ENCODE data around the gene RAB6A. TPM values are rescaled to one million over a fixed set of nuclear protein-coding genes. Genes with fewer than 3 reads are reported as not detected.
"Not testable (repeated sequence)": the region's sequence is repeated elsewhere in the genome, so short reads cannot be mapped to it uniquely, and the experiment has no call there.

RAB6A gene
- total RNA-seq, 2 donors from 2014 or later = 179 to 247 TPM

DNA sequence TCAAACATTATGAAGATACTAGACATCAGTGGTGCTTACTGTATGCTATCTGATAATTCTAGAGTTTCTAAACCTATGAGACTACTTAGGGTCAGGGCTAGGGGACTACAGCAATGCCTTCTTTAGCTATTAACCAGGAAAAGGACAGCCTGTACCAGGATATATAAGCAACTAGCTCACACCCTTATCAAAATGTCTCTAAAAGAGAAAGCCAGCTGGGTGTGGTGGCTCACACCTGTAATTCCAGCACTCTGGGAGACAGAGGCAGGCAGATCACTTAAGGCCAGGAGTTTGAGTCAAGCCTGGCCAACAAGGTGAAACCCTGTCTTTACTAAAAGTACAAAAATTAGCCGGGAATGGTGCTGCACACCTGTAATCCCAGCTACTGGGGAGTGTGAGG is 55.8 kb downstream of the RAB6A start:
- peaks cover 18% of the 10 kb centered on the region for H3K36me3 ChIP-seq

DNA sequence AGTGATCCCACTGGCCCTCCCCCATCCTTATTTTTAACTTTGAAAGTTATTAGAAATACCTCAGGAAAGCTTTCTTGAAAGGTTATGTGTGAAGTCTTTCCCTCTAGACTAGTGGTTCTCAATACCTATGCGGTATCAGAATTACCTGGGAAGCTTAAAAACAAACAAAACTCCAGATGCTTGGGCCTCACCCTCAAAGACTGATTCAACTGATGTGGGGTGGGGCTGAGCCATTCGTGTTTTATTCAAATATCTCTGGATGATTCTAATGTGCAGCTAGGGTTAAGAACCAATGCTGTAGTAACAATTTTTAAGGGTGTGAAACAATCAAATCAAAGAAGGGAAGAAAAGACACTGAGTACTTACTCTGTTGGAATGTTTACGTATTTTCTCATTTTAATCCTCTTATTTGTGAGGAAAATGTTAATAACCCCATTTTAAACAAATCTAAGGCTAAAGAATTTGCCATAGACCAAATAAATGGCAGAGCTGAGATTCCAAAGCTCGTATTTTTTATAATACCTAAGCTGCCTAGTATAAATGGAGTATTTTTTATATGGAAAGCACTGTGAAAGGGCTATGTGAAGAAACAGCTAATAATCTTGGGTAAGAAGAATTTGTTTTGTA is 66.9 kb downstream of the RAB6A start:
- DNase-seq (ENCODE audit: low spot score) (no peak), ATAC-seq (ENCODE audit: insufficient number of reproducible peaks, low FRiP score, low read depth) (no peak)
- TF ChIP-seq, protein P1, sequence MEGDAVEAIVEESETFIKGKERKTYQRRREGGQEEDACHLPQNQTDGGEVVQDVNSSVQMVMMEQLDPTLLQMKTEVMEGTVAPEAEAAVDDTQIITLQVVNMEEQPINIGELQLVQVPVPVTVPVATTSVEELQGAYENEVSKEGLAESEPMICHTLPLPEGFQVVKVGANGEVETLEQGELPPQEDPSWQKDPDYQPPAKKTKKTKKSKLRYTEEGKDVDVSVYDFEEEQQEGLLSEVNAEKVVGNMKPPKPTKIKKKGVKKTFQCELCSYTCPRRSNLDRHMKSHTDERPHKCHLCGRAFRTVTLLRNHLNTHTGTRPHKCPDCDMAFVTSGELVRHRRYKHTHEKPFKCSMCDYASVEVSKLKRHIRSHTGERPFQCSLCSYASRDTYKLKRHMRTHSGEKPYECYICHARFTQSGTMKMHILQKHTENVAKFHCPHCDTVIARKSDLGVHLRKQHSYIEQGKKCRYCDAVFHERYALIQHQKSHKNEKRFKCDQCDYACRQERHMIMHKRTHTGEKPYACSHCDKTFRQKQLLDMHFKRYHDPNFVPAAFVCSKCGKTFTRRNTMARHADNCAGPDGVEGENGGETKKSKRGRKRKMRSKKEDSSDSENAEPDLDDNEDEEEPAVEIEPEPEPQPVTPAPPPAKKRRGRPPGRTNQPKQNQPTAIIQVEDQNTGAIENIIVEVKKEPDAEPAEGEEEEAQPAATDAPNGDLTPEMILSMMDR (IDR thresholded peaks at IDR 0.05) = no peak
- no peaks in the 10 kb centered on the region for H3K9me3 ChIP-seq
- no peaks in the 10 kb centered on the region for H3K27me3 ChIP-seq (replicated peaks; ENCODE audit: insufficient read depth)
- no peak overlapping the region for H3K4me3 ChIP-seq
- no peak overlapping the region for H3K27ac ChIP-seq
- no peaks in the 10 kb centered on the region for H3K4me1 ChIP-seq (ENCODE audit: control insufficient read depth in 1 of 2, low read depth in 2 of 2)
- H3K36me3 ChIP-seq = no peaks in the 10 kb centered on the region

More for the DNA sequence above, 55.8 kb downstream of the RAB6A start:
- Histone ChIP-seq H3K4me1 (ENCODE audit: control insufficient read depth in 1 of 2, low read depth in 2 of 2) (no peaks in the 10 kb centered on the region), H3K4me3 (no peak overlapping the region), H3K27me3 (replicated peaks; ENCODE audit: insufficient read depth) (no peaks in the 10 kb centered on the region), H3K27ac (no peak overlapping the region), H3K9me3 (no peaks in the 10 kb centered on the region)
- DNase-seq (ENCODE audit: low spot score) (no peak), ATAC-seq (ENCODE audit: insufficient number of reproducible peaks, low FRiP score, low read depth) (no peak)
- TF ChIP-seq, protein P1 (IDR thresholded peaks at IDR 0.05) = no peak

DNA sequence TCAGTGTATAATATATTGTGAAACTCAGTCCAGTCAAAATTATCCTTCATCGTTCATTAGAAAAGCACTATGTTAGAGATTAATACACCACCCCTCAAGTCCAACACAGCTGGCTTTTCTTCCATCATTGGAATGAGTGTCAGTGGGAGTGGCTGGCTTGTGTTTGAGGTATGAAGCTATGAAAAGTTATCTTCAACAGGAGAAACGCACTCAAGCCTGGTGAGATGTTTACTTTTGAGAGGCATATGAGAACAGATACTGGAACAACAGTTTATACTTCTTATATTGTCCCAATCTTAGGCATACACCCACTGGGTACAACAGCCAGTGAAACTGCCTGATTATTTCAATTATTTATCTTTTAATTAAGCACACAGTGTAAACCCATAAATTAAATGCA is 80.2 kb downstream of the RAB6A start:
- TF ChIP-seq, protein P1 (IDR thresholded peaks at IDR 0.05) = no peak
- Histone ChIP-seq H3K9me3 (no peaks in the 10 kb centered on the region), H3K36me3 (peaks cover 11% of the 10 kb centered on the region), H3K27me3 (replicated peaks; ENCODE audit: insufficient read depth) (no peaks in the 10 kb centered on the region), H3K27ac (no peak overlapping the region), H3K4me3 (no peak overlapping the region), H3K4me1 (ENCODE audit: control insufficient read depth in 1 of 2, low read depth in 2 of 2) (no peaks in the 10 kb centered on the region)
- ATAC-seq (ENCODE audit: insufficient number of reproducible peaks, low FRiP score, low read depth) (no peak), DNase-seq (ENCODE audit: low spot score) (no peak)

DNA sequence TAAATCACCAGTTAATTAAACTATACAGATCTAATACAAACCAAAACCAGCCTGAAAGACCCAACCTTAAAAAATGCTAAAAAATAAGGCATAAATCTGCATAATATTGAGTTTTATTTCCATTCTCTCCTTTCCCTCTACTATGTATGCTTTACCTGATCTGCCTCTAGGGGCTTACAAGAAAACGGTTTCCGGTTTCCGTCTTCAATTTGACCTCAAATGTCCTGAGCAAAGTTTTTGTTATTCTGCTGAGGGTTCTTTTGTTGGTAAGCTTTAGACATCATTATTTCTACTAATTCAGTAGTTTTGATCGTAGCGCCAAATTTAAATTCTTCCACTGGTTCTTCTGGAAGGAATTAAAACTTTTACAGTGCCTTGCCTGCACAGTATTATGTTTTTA is 84.3 kb downstream of the RAB6A start:
- not testable (repeated sequence) for DNase-seq (ENCODE audit: low spot score); H3K9me3 ChIP-seq; H3K4me3 ChIP-seq; H3K4me1 ChIP-seq (ENCODE audit: control insufficient read depth in 1 of 2, low read depth in 2 of 2); ATAC-seq (ENCODE audit: insufficient number of reproducible peaks, low FRiP score, low read depth); H3K27me3 ChIP-seq (replicated peaks; ENCODE audit: insufficient read depth); H3K27ac ChIP-seq
- H3K36me3 ChIP-seq = peaks cover 19% of the 10 kb centered on the region

DNA sequence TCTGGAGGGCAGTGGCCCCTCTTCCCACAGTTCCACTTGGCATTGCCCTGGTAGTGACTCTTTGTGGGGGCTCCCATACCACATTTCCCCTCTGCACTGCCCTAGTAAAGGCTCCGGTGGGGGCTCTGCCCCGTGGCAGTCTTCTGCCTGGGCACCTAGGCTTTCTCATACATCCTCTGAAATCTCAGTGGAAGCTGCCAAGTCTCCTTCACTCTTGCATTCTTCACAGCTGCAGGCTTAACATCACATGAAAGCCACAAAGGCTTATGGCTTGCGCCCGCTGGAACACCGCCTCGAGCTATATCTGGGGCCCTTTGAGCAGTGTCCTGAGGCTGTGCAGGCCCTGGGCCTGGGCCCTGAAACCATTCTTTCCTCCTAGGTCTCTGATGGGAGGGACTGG is 89.2 kb downstream of the RAB6A start:
- TF ChIP-seq, protein P1 (IDR thresholded peaks at IDR 0.05) = no peak
- H3K4me3 ChIP-seq = no peak overlapping the region
- ATAC-seq (ENCODE audit: insufficient number of reproducible peaks, low FRiP score, low read depth) = no peak
- H3K4me1 ChIP-seq (ENCODE audit: control insufficient read depth in 1 of 2, low read depth in 2 of 2) = no peaks in the 10 kb centered on the region
- H3K27ac ChIP-seq = no peak overlapping the region
- H3K36me3 ChIP-seq = peaks cover 8% of the 10 kb centered on the region
- no peak for DNase-seq (ENCODE audit: low spot score)
- no peaks in the 10 kb centered on the region for H3K9me3 ChIP-seq
- no peaks in the 10 kb centered on the region for H3K27me3 ChIP-seq (replicated peaks; ENCODE audit: insufficient read depth)

DNA sequence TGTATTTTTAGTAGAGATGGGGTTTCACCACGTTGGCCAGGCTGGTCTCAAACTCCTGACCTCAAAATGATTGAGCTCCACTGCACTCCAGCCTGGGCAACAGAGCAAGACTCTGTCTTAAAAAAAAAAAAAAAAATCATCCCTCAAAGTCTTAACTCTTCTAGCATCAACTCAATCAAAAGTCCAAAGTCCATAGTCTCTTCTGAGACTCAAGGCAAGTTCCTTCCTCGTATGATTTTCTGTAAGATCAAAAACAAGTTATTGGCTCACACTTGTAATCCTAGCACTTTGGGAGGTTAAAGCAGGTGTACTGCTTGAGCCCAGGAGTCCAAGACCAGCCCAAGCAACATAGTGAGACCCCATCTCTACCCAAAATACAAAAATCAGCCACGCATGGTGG is 90.1 kb downstream of the RAB6A start:
- TF ChIP-seq, protein P1 (IDR thresholded peaks at IDR 0.05) = no peak
- Histone ChIP-seq H3K27ac (no peak overlapping the region), H3K4me3 (no peak overlapping the region), H3K27me3 (replicated peaks; ENCODE audit: insufficient read depth) (no peaks in the 10 kb centered on the region), H3K4me1 (ENCODE audit: control insufficient read depth in 1 of 2, low read depth in 2 of 2) (no peaks in the 10 kb centered on the region), H3K9me3 (no peaks in the 10 kb centered on the region), H3K36me3 (peaks cover 8% of the 10 kb centered on the region)
- DNase-seq (ENCODE audit: low spot score) = no peak
- no peak for ATAC-seq (ENCODE audit: insufficient number of reproducible peaks, low FRiP score, low read depth)
